Thyroid gland (tissue), 4 donors: ENCODE measurements around the gene CACNA1I. TPM values are rescaled to one million over a fixed set of nuclear protein-coding genes. Genes with fewer than 3 reads are reported as not detected.

Experiments
- DNase-seq, 2 donors: peaks; one replicate each; pipeline ENCODE4 v3.0.0-alpha.2; 2019
- H3K27ac ChIP-seq, 3 donors: fragments of 200-600 bp; sonication (generic); 1 replicate in 2 of 3; 2 replicates in 1 of 3; pipeline ENCODE4 v1.5.1; 2016 to 2019; ENCODE audit warnings: mild to moderate bottlenecking in 1 of 3, moderate library complexity in 1 of 3
- H3K27me3 ChIP-seq: fragments of 200-600 bp; sonication (generic); one replicate; pipeline ENCODE4 v1.5.1; 2019
- H3K36me3 ChIP-seq, 2 donors: fragments of 200-600 bp; sonication (generic); one replicate each; pipeline ENCODE4 v1.5.1; 2016 to 2019
- H3K4me1 ChIP-seq, 2 donors: fragments of 200-600 bp; sonication (generic); one replicate each; pipeline ENCODE4 v1.5.1; 2017 to 2019
- H3K4me3 ChIP-seq, 3 donors: fragments of 200-600 bp; sonication (generic); replicated peaks in 1 of 3; 1 replicate in 2 of 3; 2 replicates in 1 of 3; pipeline ENCODE4 v1.5.1; 2016; ENCODE audit warnings: mild to moderate bottlenecking in 1 of 3
- H3K9me3 ChIP-seq: fragments of 200-600 bp; sonication (generic); one replicate; pipeline ENCODE4 v1.5.1; 2017
- POLR2A ChIP-seq, 2 donors: fragments of 450-650 bp; IDR thresholded peaks; one replicate each; pipeline ENCODE4 v1.6.1; 2017; ENCODE audit warnings: antibody characterized with exemption in 2 of 2, mild to moderate bottlenecking in 2 of 2, moderate library complexity in 1 of 2
- WGBS, 2 donors: methylation state at CpG; one replicate each; pipeline ENCODE4 v1.1.5; 2017; 5-methylcytosine and 5-hydroxymethylcytosine counted together
- intact Hi-C: fragments of 100-400 bp; cut with DNase I; formaldehyde crosslinking; loops from one replicate; pipeline ENCODE4 v1.15.1; 2023
- total RNA-seq, 4 donors: library from RNA; depleted of rRNA; stranded (reverse); fragments of >200 nt; gene quantifications; one replicate each; pipeline ENCODE4 v1.2.3, GENCODE V29; 2016
- TF ChIP-seq, protein P1 (sequence below), 6 experiments: fragments of 200-600 bp in 3 of 6; fragments of 450-650 bp in 3 of 6; sonication (generic) in 3 of 6; IDR thresholded peaks; one replicate each; pipeline ENCODE4 v1.5.1; 2016 to 2019; ENCODE audit warnings: antibody characterized with exemption in 6 of 6, mild to moderate bottlenecking in 2 of 6, inconsistent platforms in 1 of 6, moderate library complexity in 1 of 6

CACNA1I gene
- total RNA-seq, 4 donors from 2014 or later = 3.7 to 10.7 (median 6.4) TPM

GRCh38 chr22:39674536-39674935, 104.0 kb downstream of the CACNA1I start:
- intact Hi-C loops = no loop called here
- Histone ChIP-seq H3K9me3 (no peaks in the 10 kb centered on the region), H3K4me1 (no peaks in the 10 kb centered on the region), H3K27ac (no peak overlapping the region), H3K36me3 (no peaks in the 10 kb centered on the region), H3K27me3 (no peaks in the 10 kb centered on the region), H3K4me3 (no peak overlapping the region)
- TF ChIP-seq, protein P1, sequence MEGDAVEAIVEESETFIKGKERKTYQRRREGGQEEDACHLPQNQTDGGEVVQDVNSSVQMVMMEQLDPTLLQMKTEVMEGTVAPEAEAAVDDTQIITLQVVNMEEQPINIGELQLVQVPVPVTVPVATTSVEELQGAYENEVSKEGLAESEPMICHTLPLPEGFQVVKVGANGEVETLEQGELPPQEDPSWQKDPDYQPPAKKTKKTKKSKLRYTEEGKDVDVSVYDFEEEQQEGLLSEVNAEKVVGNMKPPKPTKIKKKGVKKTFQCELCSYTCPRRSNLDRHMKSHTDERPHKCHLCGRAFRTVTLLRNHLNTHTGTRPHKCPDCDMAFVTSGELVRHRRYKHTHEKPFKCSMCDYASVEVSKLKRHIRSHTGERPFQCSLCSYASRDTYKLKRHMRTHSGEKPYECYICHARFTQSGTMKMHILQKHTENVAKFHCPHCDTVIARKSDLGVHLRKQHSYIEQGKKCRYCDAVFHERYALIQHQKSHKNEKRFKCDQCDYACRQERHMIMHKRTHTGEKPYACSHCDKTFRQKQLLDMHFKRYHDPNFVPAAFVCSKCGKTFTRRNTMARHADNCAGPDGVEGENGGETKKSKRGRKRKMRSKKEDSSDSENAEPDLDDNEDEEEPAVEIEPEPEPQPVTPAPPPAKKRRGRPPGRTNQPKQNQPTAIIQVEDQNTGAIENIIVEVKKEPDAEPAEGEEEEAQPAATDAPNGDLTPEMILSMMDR (IDR thresholded peaks at IDR 0.05) = no peak
- no peak for TF ChIP-seq POLR2A (IDR thresholded peaks at IDR 0.05)
- 78 to 81% methylated on average over 7 of the region's 7 CpGs for WGBS, 2 donors
- DNase-seq = no peak

DNA sequence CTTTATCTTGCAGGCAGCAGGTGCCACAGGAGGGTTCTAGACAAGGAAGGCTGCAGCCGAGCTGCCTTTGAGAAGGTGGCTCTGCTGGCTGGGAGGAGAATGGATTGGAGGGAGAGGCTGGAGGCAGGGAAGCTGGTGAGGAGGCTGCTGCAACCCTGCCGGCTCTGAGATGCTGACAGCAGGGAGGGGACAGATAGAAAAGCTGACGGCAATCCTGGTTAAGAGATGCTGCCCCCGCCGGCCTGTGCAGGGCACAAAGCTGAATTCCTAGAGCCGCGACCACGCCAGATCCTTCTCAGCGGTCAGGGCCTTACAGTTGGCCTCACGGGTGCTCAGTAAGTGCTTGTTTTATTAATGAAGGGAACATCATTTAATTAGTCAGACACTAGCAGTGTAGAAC, 105.4 kb downstream of the CACNA1I start:
- intact Hi-C loops = no loop called here
- no peak for DNase-seq
- Histone ChIP-seq H3K27ac (no peak overlapping the region), H3K27me3 (no peaks in the 10 kb centered on the region), H3K4me1 (no peaks in the 10 kb centered on the region), H3K36me3 (no peaks in the 10 kb centered on the region), H3K4me3 (no peak overlapping the region), H3K9me3 (no peaks in the 10 kb centered on the region)
- TF ChIP-seq, protein P1 (IDR thresholded peaks at IDR 0.05) = no peak
- no peak for TF ChIP-seq POLR2A (IDR thresholded peaks at IDR 0.05)
- 73 to 76% methylated on average over 10 of the region's 10 CpGs for WGBS, 2 donors

DNA sequence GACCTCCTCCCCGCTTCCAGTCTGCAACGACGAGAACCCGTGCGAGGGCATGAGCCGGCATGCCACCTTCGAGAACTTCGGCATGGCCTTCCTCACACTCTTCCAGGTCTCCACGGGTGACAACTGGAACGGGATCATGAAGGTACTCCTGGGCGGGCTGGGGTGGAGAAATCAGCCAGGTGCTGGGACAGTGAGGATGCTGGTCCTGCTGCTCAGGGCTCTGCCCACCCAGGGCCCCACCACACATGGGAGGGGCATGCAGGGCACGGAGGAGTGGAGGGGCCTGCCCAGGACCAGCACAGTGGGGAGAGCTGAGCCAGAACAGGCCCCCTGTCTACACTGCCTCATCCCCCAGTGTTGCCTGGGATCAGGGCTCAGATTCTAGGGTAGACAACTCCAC, 107.4 kb downstream of the CACNA1I start:
- 92 to 93% methylated on average over 12 of the region's 12 CpGs for WGBS, 2 donors
- H3K36me3 ChIP-seq = no peaks in the 10 kb centered on the region
- H3K27me3 ChIP-seq = no peaks in the 10 kb centered on the region
- no peak overlapping the region for H3K27ac ChIP-seq
- intact Hi-C loops = no loop called here
- TF ChIP-seq, protein P1 (IDR thresholded peaks at IDR 0.05) = no peak
- no peak for TF ChIP-seq POLR2A (IDR thresholded peaks at IDR 0.05)
- no peaks in the 10 kb centered on the region for H3K4me1 ChIP-seq
- no peak overlapping the region for H3K4me3 ChIP-seq
- H3K9me3 ChIP-seq = no peaks in the 10 kb centered on the region
- DNase-seq = no peak

GRCh38 chr22:39678862-39679490, 108.4 kb downstream of the CACNA1I start:
- intact Hi-C loops = no loop called here
- TF ChIP-seq POLR2A (IDR thresholded peaks at IDR 0.05) = no peak
- TF ChIP-seq, protein P1 (IDR thresholded peaks at IDR 0.05) = no peak
- DNase-seq = no peak
- H3K4me3 ChIP-seq = no peak overlapping the region
- no peaks in the 10 kb centered on the region for H3K4me1 ChIP-seq
- no peaks in the 10 kb centered on the region for H3K9me3 ChIP-seq
- H3K27me3 ChIP-seq = no peaks in the 10 kb centered on the region
- 92 to 93% methylated on average over 25 to 38 of the region's 47 CpGs for WGBS, 2 donors
- H3K27ac ChIP-seq = no peak overlapping the region
- no peaks in the 10 kb centered on the region for H3K36me3 ChIP-seq

- TF ChIP-seq POLR2A (IDR thresholded peaks at IDR 0.05) = no peak
- TF ChIP-seq, protein P1 (IDR thresholded peaks at IDR 0.05) = no peak
- Histone ChIP-seq H3K36me3 (no peaks in the 10 kb centered on the region), H3K27ac (no peak overlapping the region), H3K9me3 (no peaks in the 10 kb centered on the region), H3K4me3 (no peak overlapping the region), H3K4me1 (no peaks in the 10 kb centered on the region), H3K27me3 (no peaks in the 10 kb centered on the region)
- 92 to 93% methylated on average over 15 to 17 of the region's 17 CpGs for WGBS, 2 donors
- no peak for DNase-seq
- intact Hi-C loops = no loop called here
Measured at GRCh38 chr22:39679652-39680051, 109.1 kb downstream of the CACNA1I start.
